ENCODE data around the gene BCO1. TPM values are rescaled to one million over a fixed set of nuclear protein-coding genes. Genes with fewer than 3 reads are reported as not detected.

BCO1 gene
- total and polyA plus RNA-seq, 2 of the 4 experiments (the other 2 are of a cell fraction), result not detected

- CTCF ChIA-PET, result no interaction called here
Measured at GRCh38 chr16:81329947-81330346, 91.5 kb downstream of the BCO1 start.

More at GRCh38 chr16:81329947-81330346, 91.5 kb downstream of the BCO1 start:
- WGBS, 2 experiments (ENCODE audit: extremely low coverage in 2 of 2, insufficient read length in 1 of 2), result 100% methylated on average over 1 of the region's 5 CpGs; no CpG with 5 or more reads in 1 of the 2 experiments
- POLR2A ChIA-PET (ENCODE audit: unreplicated experiment), result no interaction called here
- Histone ChIP-seq H4K5ac (ENCODE audit: low read depth, low read length) (no peak overlapping the region), H3K9me1 (ENCODE audit: insufficient read depth, low read length) (peaks cover 6% of the 10 kb centered on the region; the same call in 1 of the 2 replicates), H4K91ac (ENCODE audit: insufficient read depth, low read depth, low read length) (no peak overlapping the region), H2BK120ac (ENCODE audit: low read depth, low read length) (no peak overlapping the region), H2AK5ac (ENCODE audit: low read depth, low read length) (no peak overlapping the region), H2BK15ac (ENCODE audit: low read depth, low read length) (no peak overlapping the region), H2BK5ac (ENCODE audit: low read depth, low read length, poor library complexity, severe bottlenecking) (no peak overlapping the region), H3K4ac (ENCODE audit: low read depth, low read length) (no peak overlapping the region), H3K4me3 (ENCODE audit: insufficient read depth, low read depth, low read length) (no peak overlapping the region), H2BK20ac (ENCODE audit: low read depth, low read length) (no peak overlapping the region), H3K36me3 (ENCODE audit: control insufficient read depth, insufficient read depth, low read length) (no peaks in the 10 kb centered on the region), H3K4me1 (ENCODE audit: control insufficient read depth, insufficient read depth, low read length) (peaks cover 2% of the 10 kb centered on the region; the same call in 1 of the 2 replicates), H3K79me1 (ENCODE audit: low read depth in 1 of 2, low read length in 2 of 2) (peaks cover 38 to 51% of the 10 kb centered on the region in 2 experiments), H3K18ac (ENCODE audit: low read depth, low read length) (no peak overlapping the region), H4K8ac (ENCODE audit: low read depth in 2 of 2, low read length in 2 of 2) (no peak overlapping the region), H2AK9ac (replicated peaks; ENCODE audit: low read depth, low read length, poor library complexity) (no peak overlapping the region), H3K27ac (ENCODE audit: insufficient read depth, low read length) (no peak overlapping the region), H2AFZ (replicated peaks; ENCODE audit: low read length, poor library complexity) (no peak overlapping the region), H3K27me3 (ENCODE audit: control insufficient read depth, insufficient read depth, low read length) (no peaks in the 10 kb centered on the region), H3K9me3 (ENCODE audit: control insufficient read depth, insufficient read depth, low read length) (no peaks in the 10 kb centered on the region), H3K23ac (ENCODE audit: low read depth, low read length) (no peak overlapping the region), H3K9ac (ENCODE audit: low read depth, low read length) (no peak overlapping the region), H3K14ac (replicated peaks; ENCODE audit: low read depth, low read length) (no peak overlapping the region), H3K56ac (ENCODE audit: extremely low read depth, insufficient read depth, low read length) (no peak overlapping the region), H4K20me1 (ENCODE audit: insufficient read depth, low read length) (peaks cover 23% of the 10 kb centered on the region), H3K4me2 (ENCODE audit: low read depth, low read length) (no peak overlapping the region)
- TF ChIP-seq SMC3 (IDR thresholded peaks at IDR 0.05; ENCODE audit: low read depth, low read length) (no peak), RCOR1 (IDR thresholded peaks at IDR 0.05; ENCODE audit: insufficient replicate concordance, low read length) (no peak), ELK1 (IDR thresholded peaks at IDR 0.05; ENCODE audit: borderline replicate concordance, low read depth, low read length) (no peak)
- dilution Hi-C loops (cut with HindIII; ENCODE audit: low sequenced_read_pairs, unreplicated experiment) (no loop called here), intact Hi-C loops (cut with micrococcal nuclease) (no loop called here), in situ Hi-C loops (cut with MboI; ENCODE audit: low sequenced_read_pairs) (no loop called here)
- DNase-seq (no peak), ATAC-seq (ENCODE audit: low read depth) (no peak)
- BruUV-seq (replicated peaks), result no TSS peak

Data from IMR-90 (cell line).